ENCODE measurements around the gene TARBP1. TPM values are rescaled to one million over a fixed set of nuclear protein-coding genes. Genes with fewer than 3 reads are reported as not detected.

Gene TARBP1
- polyA plus RNA-seq, 2 of the 4 experiments (the other 2 are of a cell fraction), result 22.4 to 41.1 TPM

GRCh38 chr1:234348964-234349363 lies 130.0 kb downstream of the TARBP1 start (continued):
- TF ChIP-seq FOSL2 (IDR thresholded peaks at IDR 0.05), result no peak
- no peak for TF ChIP-seq FOSL2 (CRISPR knock-in tag; IDR thresholded peaks at IDR 0.05)
- no peak for TF ChIP-seq HOXB5 (CRISPR knock-in tag; IDR thresholded peaks at IDR 0.05)

GRCh38 chr1:234345237-234345636 lies 133.7 kb downstream of the TARBP1 start:
- CTCF ChIA-PET, result interaction anchor here (1.5 to 3.9 kb wide), 2 partner anchors 17 to 35 kb away, joined by 6 to 15 read pairs; no protein-coding TSS in a partner anchor
- no peak overlapping the region for H3K4me2 ChIP-seq
- H3K9me3 ChIP-seq, result 0 out of 3 replicates have a peak, but pooled peaks cover 6% of the 10 kb centered on the region
- 90% methylated on average over 1 of the region's 1 CpG for WGBS (ENCODE audit: missing lambda C conversion rate)
- no peak for FAIRE-seq
- TF ChIP-seq TP53 (CRISPR knock-in tag; IDR thresholded peaks at IDR 0.05) (no peak), EHF (CRISPR knock-in tag; IDR thresholded peaks at IDR 0.05) (no peak), GATA3 (IDR thresholded peaks at IDR 0.05; ENCODE audit: borderline replicate concordance) (no peak), RARB (CRISPR knock-in tag; IDR thresholded peaks at IDR 0.05) (no peak), TFCP2L1 (CRISPR knock-in tag; IDR thresholded peaks at IDR 0.05) (no peak), EHMT2 (IDR thresholded peaks at IDR 0.05; ENCODE audit: low read depth) (no peak), HMGXB4 (CRISPR knock-in tag; IDR thresholded peaks at IDR 0.05; ENCODE audit: borderline replicate concordance) (no peak), NPAS2 (CRISPR knock-in tag; IDR thresholded peaks at IDR 0.05; ENCODE audit: borderline replicate concordance) (no peak), CEBPB (IDR thresholded peaks at IDR 0.05) (no peak), RNF2 (IDR thresholded peaks at IDR 0.05; ENCODE audit: borderline replicate concordance, low read depth) (no peak), CHD2 (IDR thresholded peaks at IDR 0.05; ENCODE audit: low read length, partially characterized antibody) (no peak), MAFK (IDR thresholded peaks at IDR 0.05; ENCODE audit: partially characterized antibody) (no peak), RCOR1 (IDR thresholded peaks at IDR 0.05; ENCODE audit: low read depth, low read length) (no peak), ZC3H11A (IDR thresholded peaks at IDR 0.05) (no peak), MYC (IDR thresholded peaks at IDR 0.05; ENCODE audit: borderline replicate concordance, low read length) (no peak), HDAC2 (IDR thresholded peaks at IDR 0.05) (no peak), SREBF2 (IDR thresholded peaks at IDR 0.05) (no peak)
- H3K4me3 ChIP-seq, result no peak overlapping the region
- no peak overlapping the region for H3K27ac ChIP-seq
- no peaks in the 10 kb centered on the region for H3K4me1 ChIP-seq
- POLR2A ChIA-PET, result no interaction called here
- ATAC-seq, result no peak
- DNase-seq (ENCODE audit: low read depth in 1 of 2, low spot score in 1 of 2), result no peak

- peaks cover 21% of the 10 kb centered on the region; the same call in 2 of the 3 replicates for H3K9me3 ChIP-seq
- H3K4me3 ChIP-seq, result no peak overlapping the region
- POLR2A ChIA-PET, result no interaction called here
- DNase-seq (ENCODE audit: low read depth in 1 of 2, low spot score in 1 of 2) (no peak), FAIRE-seq (no peak), ATAC-seq (no peak)
- TF ChIP-seq SREBF2 (IDR thresholded peaks at IDR 0.05) (no peak), JUN (IDR thresholded peaks at IDR 0.05) (no peak), TP53 (CRISPR knock-in tag; IDR thresholded peaks at IDR 0.05) (no peak), MAFK (IDR thresholded peaks at IDR 0.05; ENCODE audit: partially characterized antibody) (no peak), POLR2A (IDR thresholded peaks at IDR 0.05; ENCODE audit: low read length) (no peak), BHLHE40 (IDR thresholded peaks at IDR 0.05; ENCODE audit: low read depth, low read length) (no peak), CEBPB (IDR thresholded peaks at IDR 0.05) (no peak), RCOR1 (IDR thresholded peaks at IDR 0.05; ENCODE audit: low read depth, low read length) (no peak), POLR2AphosphoS2 (conservative IDR thresholded peaks at IDR 0.05; ENCODE audit: low read length) (no peak)
- H3K4me2 ChIP-seq, result no peak overlapping the region
- H3K27ac ChIP-seq, result no peak overlapping the region
- CTCF ChIA-PET, result interaction anchor here (0.6 to 1.4 kb wide), 3 partner anchors 16 to 228 kb away, joined by 3 to 4 read pairs (median 4); no protein-coding TSS in a partner anchor
- H3K4me1 ChIP-seq, result no peaks in the 10 kb centered on the region
- WGBS (ENCODE audit: missing lambda C conversion rate), result 65% methylated on average over 5 of the region's 5 CpGs
Observed at GRCh38 chr1:234342774-234343173, 136.2 kb downstream of the TARBP1 start.

Other genes starting within 250 kb of the TARBP1 start
- gene COA6, start 105.7 kb downstream of the TARBP1 start, polyA plus RNA-seq (2011; rRNA removed), result 56.9 and 102 TPM in 2 replicates
- gene COA6, start 105.7 kb downstream of the TARBP1 start, polyA plus RNA-seq (2017; fragmentation: RNase III; extraction: RNeasy Plus Mini Kit Qiagen cat#74134 plus additional on column Dnase treatment), result 133 to 134 TPM (median 133 TPM) in 3 replicates
- gene IRF2BP2, start 131.0 kb upstream of the TARBP1 start, polyA plus RNA-seq (2011; rRNA removed), result 38.2 and 53.5 TPM in 2 replicates
- 42.7 to 53.5 TPM (median 53.0 TPM) in 3 replicates for gene IRF2BP2, start 131.0 kb upstream of the TARBP1 start, polyA plus RNA-seq (2017; fragmentation: RNase III; extraction: RNeasy Plus Mini Kit Qiagen cat#74134 plus additional on column Dnase treatment)